Mesendoderm (in vitro differentiated cells): ENCODE data around the gene PPEF1.

Experiments
- DNase-seq: peaks from one replicate; pipeline ENCODE4 v3.0.0; 2013
- H2AK5ac ChIP-seq: 2 replicates; pipeline ENCODE4 v1.6.1; 2013; ENCODE audit warnings: low read length, inconsistent platforms
- H2BK120ac ChIP-seq: 2 replicates; pipeline ENCODE4 v1.6.1; 2013; ENCODE audit warnings: low read depth, mild to moderate bottlenecking, low read length, moderate library complexity, mixed read lengths
- H2BK15ac ChIP-seq: replicated peaks from 2 replicates; pipeline ENCODE4 v1.6.1; 2013; ENCODE audit warnings: low read depth, mild to moderate bottlenecking, moderate library complexity
- H2BK5ac ChIP-seq: 2 replicates; pipeline ENCODE4 v1.6.1; 2013; ENCODE audit warnings: low read length, inconsistent platforms
- H3K18ac ChIP-seq: 2 replicates; pipeline ENCODE4 v1.6.1; 2013; ENCODE audit warnings: mild to moderate bottlenecking, low read length, mixed read lengths
- H3K23ac ChIP-seq: one replicate; pipeline ENCODE4 v1.6.1; 2013; ENCODE audit warnings: low read length
- H3K27ac ChIP-seq: 2 replicates; pipeline ENCODE4 v1.5.1; 2013; ENCODE audit warnings: low read depth, mild to moderate bottlenecking, inconsistent platforms, low read length, moderate library complexity
- H3K27me3 ChIP-seq: 2 replicates; pipeline ENCODE4 v1.6.1; 2013; ENCODE audit warnings: low read length, control low read depth, mild to moderate bottlenecking, inconsistent platforms; ENCODE audit not compliant: insufficient read depth, poor library complexity
- H3K36me3 ChIP-seq: 2 replicates; pipeline ENCODE4 v1.6.1; 2013; ENCODE audit warnings: low read length, inconsistent platforms; ENCODE audit not compliant: control insufficient read depth, insufficient read depth
- H3K4ac ChIP-seq: one replicate; pipeline ENCODE4 v1.6.1; 2013; ENCODE audit warnings: low read depth, mild to moderate bottlenecking, low read length, moderate library complexity
- H3K4me1 ChIP-seq: 2 replicates; pipeline ENCODE4 v1.6.1; 2013; ENCODE audit warnings: low read depth, low read length, inconsistent platforms; ENCODE audit not compliant: control insufficient read depth
- H3K4me2 ChIP-seq: 2 replicates; pipeline ENCODE4 v1.6.1; 2013; ENCODE audit warnings: low read length
- H3K4me3 ChIP-seq: 2 replicates; pipeline ENCODE4 v1.5.1; 2013; ENCODE audit warnings: mild to moderate bottlenecking, low read length
- H3K56ac ChIP-seq: one replicate; pipeline ENCODE4 v1.6.1; 2013; ENCODE audit warnings: low read length
- H3K79me1 ChIP-seq: 2 replicates; pipeline ENCODE4 v1.6.1; 2013; ENCODE audit warnings: low read length, inconsistent platforms
- H3K79me2 ChIP-seq: 2 replicates; pipeline ENCODE4 v1.6.1; 2013; ENCODE audit warnings: mild to moderate bottlenecking, low read length; ENCODE audit not compliant: control insufficient read depth, insufficient read depth
- H3K9ac ChIP-seq: 2 replicates; pipeline ENCODE4 v1.6.1; 2013; ENCODE audit warnings: low read length, inconsistent platforms
- H4K5ac ChIP-seq: one replicate; pipeline ENCODE4 v1.6.1; 2013; ENCODE audit warnings: low read length
- H4K8ac ChIP-seq: one replicate; pipeline ENCODE4 v1.6.1; 2013; ENCODE audit warnings: low read depth, mild to moderate bottlenecking, control low read depth, low read length, moderate library complexity
- WGBS: extraction: QIAGEN DNeasy Blood & Tissue Kit; methylation state at CpG from one replicate; pipeline ENCODE4 v1.1.7; 2013; ENCODE audit warnings: low lambda C conversion rate, missing lambda C conversion rate; ENCODE audit not compliant: insufficient coverage; ENCODE audit errors: extremely low coverage; 5-methylcytosine and 5-hydroxymethylcytosine counted together

PPEF1 gene

DNA sequence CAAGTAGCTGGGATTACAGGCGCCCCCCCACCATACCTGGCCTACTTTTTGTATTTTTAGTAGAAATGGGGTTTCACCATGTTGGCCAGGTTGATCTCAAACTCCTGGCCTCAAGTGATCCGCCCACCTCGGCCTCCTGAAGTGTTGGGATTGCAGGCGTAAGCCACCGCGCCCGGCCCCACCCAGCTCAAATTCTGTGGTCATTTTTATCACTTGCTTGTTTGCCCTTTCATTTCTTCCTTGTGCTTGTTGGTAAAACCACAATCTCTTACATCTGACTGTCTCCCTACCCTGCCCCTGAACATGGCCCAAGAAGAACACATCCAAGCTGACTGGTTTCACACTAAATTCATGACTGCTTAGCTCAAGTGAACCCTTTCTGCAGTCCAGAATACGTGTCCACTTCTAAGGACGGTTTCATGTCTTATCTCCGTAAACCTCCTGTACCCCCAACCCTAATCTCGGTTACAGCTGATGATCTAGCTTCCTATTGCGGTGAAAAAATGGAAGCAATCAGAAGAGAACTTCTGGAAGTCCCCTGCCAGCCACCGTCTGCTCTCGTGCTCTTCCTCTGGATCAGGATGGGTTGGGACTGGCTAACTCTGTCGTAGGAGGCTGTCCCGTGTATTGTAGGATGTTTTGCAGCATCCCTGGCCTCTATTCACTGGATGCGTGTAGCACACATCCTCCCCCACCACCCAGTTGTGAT, 30.1 kb upstream of the PPEF1 start:
- H4K5ac ChIP-seq = no peak overlapping the region
- no peak overlapping the region for H3K4ac ChIP-seq
- no peak overlapping the region for H3K4me3 ChIP-seq
- no peaks in the 10 kb centered on the region for H3K27me3 ChIP-seq
- no peaks in the 10 kb centered on the region for H3K4me1 ChIP-seq
- H3K4me2 ChIP-seq = no peak overlapping the region
- WGBS = no CpG with 5 or more reads among the region's 17 CpGs
- no peak for DNase-seq
- no peak overlapping the region for H3K56ac ChIP-seq
- H3K9ac ChIP-seq = no peak overlapping the region
- no peak overlapping the region for H4K8ac ChIP-seq
- no peaks in the 10 kb centered on the region for H3K79me1 ChIP-seq
- no peak overlapping the region for H2BK15ac ChIP-seq
- H3K18ac ChIP-seq = no peak overlapping the region
- H3K79me2 ChIP-seq = no peaks in the 10 kb centered on the region
- H3K27ac ChIP-seq = no peak overlapping the region
- no peak overlapping the region for H3K23ac ChIP-seq
- H2BK5ac ChIP-seq = no peak overlapping the region
- no peak overlapping the region for H2BK120ac ChIP-seq
- no peaks in the 10 kb centered on the region for H3K36me3 ChIP-seq
- H2AK5ac ChIP-seq = no peak overlapping the region

DNA sequence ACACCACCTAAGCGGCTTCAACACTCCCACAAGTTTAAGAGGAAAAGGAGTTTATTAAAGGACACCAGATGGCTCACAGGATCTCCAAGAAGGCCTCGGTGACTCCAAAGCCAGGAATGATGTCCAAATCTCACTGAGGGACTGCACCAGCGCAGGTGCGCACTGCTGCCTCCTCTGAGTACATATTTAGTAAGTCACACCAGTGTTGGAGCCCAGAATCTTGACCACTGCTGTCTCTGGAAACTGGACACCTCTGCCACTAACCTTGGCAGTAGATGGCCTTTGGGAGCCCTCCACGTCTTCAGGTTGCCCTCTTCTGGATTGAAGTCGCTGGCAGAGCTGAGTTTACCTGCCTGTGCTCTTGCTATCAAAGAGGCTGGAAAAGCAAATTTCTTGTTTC, 25.4 kb upstream of the PPEF1 start:
- no peaks in the 10 kb centered on the region for H3K79me2 ChIP-seq
- no CpG with 5 or more reads among the region's 6 CpGs for WGBS
- H3K27me3 ChIP-seq = no peaks in the 10 kb centered on the region
- H3K9ac ChIP-seq = no peak overlapping the region
- H2AK5ac ChIP-seq = no peak overlapping the region
- no peak overlapping the region for H4K8ac ChIP-seq
- no peak overlapping the region for H4K5ac ChIP-seq
- H3K4ac ChIP-seq = no peak overlapping the region
- H3K27ac ChIP-seq = no peak overlapping the region
- no peaks in the 10 kb centered on the region for H3K4me1 ChIP-seq
- H3K4me3 ChIP-seq = no peak overlapping the region
- H3K56ac ChIP-seq = no peak overlapping the region
- H3K4me2 ChIP-seq = no peak overlapping the region
- no peak overlapping the region for H3K23ac ChIP-seq
- H2BK5ac ChIP-seq = no peak overlapping the region
- H3K36me3 ChIP-seq = no peaks in the 10 kb centered on the region
- no peak overlapping the region for H2BK15ac ChIP-seq
- H3K18ac ChIP-seq = no peak overlapping the region
- no peaks in the 10 kb centered on the region for H3K79me1 ChIP-seq
- H2BK120ac ChIP-seq = no peak overlapping the region
- no peak for DNase-seq

DNA sequence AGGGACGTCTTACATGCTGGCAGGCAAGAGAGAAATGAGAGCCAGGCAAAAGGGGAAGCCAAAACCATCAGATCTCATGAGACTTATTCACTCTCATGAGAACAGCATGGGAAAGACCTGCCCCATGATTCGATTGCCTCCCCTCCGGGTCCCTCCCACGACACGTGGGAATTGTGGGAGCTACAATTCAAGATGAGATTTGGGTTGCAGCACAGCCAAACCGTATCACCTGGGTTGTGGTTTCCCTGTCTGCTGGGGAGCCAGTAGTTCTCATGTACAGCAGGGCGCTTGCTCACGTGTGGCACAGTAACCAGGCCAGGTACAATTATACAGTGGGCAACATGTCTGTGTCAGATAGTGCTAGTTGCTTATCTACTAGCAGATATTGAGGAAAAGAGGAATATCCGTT, 24.5 kb upstream of the PPEF1 start:
- Histone ChIP-seq H2BK5ac (no peak overlapping the region), H3K18ac (no peak overlapping the region), H3K4me3 (no peak overlapping the region), H2AK5ac (no peak overlapping the region), H4K5ac (no peak overlapping the region), H4K8ac (no peak overlapping the region), H3K56ac (no peak overlapping the region), H3K4ac (no peak overlapping the region), H2BK120ac (no peak overlapping the region), H3K36me3 (no peaks in the 10 kb centered on the region), H3K9ac (no peak overlapping the region), H2BK15ac (no peak overlapping the region), H3K79me1 (no peaks in the 10 kb centered on the region), H3K27ac (no peak overlapping the region), H3K27me3 (no peaks in the 10 kb centered on the region), H3K4me2 (no peak overlapping the region), H3K4me1 (no peaks in the 10 kb centered on the region), H3K79me2 (no peaks in the 10 kb centered on the region), H3K23ac (no peak overlapping the region)
- no peak for DNase-seq
- WGBS = no CpG with 5 or more reads among the region's 9 CpGs

DNA sequence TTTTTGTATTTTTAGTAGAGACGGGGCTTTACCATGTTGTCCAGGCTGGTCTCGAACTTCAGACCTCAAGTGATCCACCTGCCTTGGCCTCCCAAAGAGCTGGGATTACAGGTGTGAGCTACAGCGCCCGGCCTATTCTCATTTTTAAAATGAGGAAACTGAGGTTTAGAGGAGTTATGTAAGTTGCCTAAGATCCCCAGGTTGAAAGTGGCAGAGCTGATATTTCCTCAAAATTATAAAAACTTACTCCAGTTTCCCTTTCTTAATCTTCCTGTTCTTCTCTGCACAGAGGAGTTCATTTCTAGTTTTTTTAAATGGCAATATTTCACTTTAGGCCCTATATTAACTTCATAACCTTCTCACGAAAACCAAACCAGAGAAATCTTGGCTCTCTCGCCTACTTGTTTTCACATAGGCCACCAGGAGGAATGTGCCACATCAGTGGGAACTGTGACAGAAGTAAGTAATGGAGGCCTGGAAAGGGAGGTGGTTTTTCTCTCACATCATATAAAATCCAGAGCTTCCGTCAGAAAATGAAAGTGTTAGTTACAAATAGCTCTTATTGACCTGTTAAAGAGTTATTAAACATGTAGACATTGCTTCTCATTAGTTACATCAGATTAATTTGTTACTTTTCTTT, 19.5 kb upstream of the PPEF1 start:
- WGBS = no CpG with 5 or more reads among the region's 7 CpGs
- Histone ChIP-seq H3K18ac (no peak overlapping the region), H3K4me3 (no peak overlapping the region), H4K8ac (no peak overlapping the region), H3K23ac (no peak overlapping the region), H2BK15ac (no peak overlapping the region), H3K36me3 (no peaks in the 10 kb centered on the region), H2BK5ac (no peak overlapping the region), H3K79me1 (no peaks in the 10 kb centered on the region), H3K4me1 (no peaks in the 10 kb centered on the region), H3K4ac (no peak overlapping the region), H3K79me2 (no peaks in the 10 kb centered on the region), H4K5ac (no peak overlapping the region), H3K27ac (no peak overlapping the region), H2AK5ac (no peak overlapping the region), H3K56ac (no peak overlapping the region), H3K27me3 (no peaks in the 10 kb centered on the region), H3K4me2 (no peak overlapping the region), H3K9ac (no peak overlapping the region), H2BK120ac (no peak overlapping the region)
- no peak for DNase-seq

DNA sequence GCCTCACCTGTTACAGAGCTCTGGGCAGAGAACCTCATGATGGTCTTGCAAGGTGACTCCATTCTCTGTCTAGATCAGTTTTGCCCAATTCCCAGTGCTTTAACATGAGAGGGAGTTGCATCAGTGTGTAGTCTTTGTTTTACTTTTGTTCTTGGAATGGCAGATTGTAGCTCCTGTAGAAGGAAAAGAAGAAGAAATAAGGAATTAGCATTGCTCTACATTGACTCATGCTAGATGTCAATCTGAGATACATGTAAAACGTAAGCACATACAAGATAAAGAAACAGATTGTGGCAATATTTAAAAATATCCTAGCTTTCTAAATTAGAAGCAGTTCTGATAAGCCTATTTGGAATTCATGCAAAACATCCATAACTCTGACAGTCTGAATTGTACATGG, 16.0 kb upstream of the PPEF1 start:
- no peak for DNase-seq
- no peak overlapping the region for H4K5ac ChIP-seq
- no peak overlapping the region for H2BK120ac ChIP-seq
- no peak overlapping the region for H2BK5ac ChIP-seq
- no CpG with 5 or more reads among the region's 1 CpG for WGBS
- H3K56ac ChIP-seq = no peak overlapping the region
- no peak overlapping the region for H3K9ac ChIP-seq
- no peak overlapping the region for H3K4ac ChIP-seq
- no peaks in the 10 kb centered on the region for H3K27me3 ChIP-seq
- no peaks in the 10 kb centered on the region for H3K4me1 ChIP-seq
- no peak overlapping the region for H2BK15ac ChIP-seq
- H3K36me3 ChIP-seq = no peaks in the 10 kb centered on the region
- H3K4me2 ChIP-seq = no peak overlapping the region
- no peaks in the 10 kb centered on the region for H3K79me1 ChIP-seq
- no peak overlapping the region for H4K8ac ChIP-seq
- no peaks in the 10 kb centered on the region for H3K79me2 ChIP-seq
- no peak overlapping the region for H3K27ac ChIP-seq
- H3K23ac ChIP-seq = no peak overlapping the region
- no peak overlapping the region for H3K18ac ChIP-seq
- no peak overlapping the region for H3K4me3 ChIP-seq
- no peak overlapping the region for H2AK5ac ChIP-seq

DNA sequence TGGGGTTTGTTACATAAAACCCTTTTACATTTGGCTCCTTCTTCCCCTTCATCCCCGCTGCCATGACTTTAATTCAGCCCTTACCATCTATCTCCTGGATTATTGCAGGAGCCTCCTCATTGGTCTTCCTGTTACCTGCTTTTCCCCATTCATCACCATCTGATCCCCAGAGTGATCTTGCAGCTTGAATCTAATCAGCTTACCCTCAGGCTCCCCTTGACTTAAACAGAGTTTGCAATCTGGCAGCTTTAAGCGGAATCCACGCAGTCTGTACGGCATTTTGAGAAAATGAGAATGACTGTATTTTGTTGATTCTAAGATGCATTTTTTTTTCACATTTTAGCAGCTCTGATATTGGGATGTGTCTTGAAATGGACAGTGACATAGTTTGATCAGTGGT, 14.9 kb upstream of the PPEF1 start:
- Histone ChIP-seq H3K4me1 (no peaks in the 10 kb centered on the region), H3K27ac (no peak overlapping the region), H3K27me3 (no peaks in the 10 kb centered on the region), H3K56ac (no peak overlapping the region), H3K18ac (no peak overlapping the region), H3K4ac (no peak overlapping the region), H3K4me2 (no peak overlapping the region), H4K5ac (no peak overlapping the region), H3K23ac (no peak overlapping the region), H3K79me2 (no peaks in the 10 kb centered on the region), H2BK5ac (no peak overlapping the region), H3K4me3 (no peak overlapping the region), H3K79me1 (no peaks in the 10 kb centered on the region), H3K36me3 (no peaks in the 10 kb centered on the region), H4K8ac (no peak overlapping the region), H2BK15ac (no peak overlapping the region), H2BK120ac (no peak overlapping the region), H3K9ac (no peak overlapping the region), H2AK5ac (no peak overlapping the region)
- no CpG with 5 or more reads among the region's 4 CpGs for WGBS
- no peak for DNase-seq
